GM11168 (cell line): ENCODE measurements around the gene CYSTM1.

ENCODE experiments used
- in situ Hi-C: fragments of 300-500 bp; cut with MboI; formaldehyde crosslinking; loops from one replicate; pipeline ENCODE4 v1.12.0; 2022; ENCODE audit warnings: low sequenced_read_pairs; ENCODE audit not compliant: unreplicated experiment

CYSTM1 gene

GRCh38 chr5:140249536-140249935, 74.5 kb downstream of the CYSTM1 start:
- in situ Hi-C loops, result no loop called here

GRCh38 chr5:140250386-140250785, 75.4 kb downstream of the CYSTM1 start:
- in situ Hi-C loops, result no loop called here

GRCh38 chr5:140251527-140251973, 76.6 kb downstream of the CYSTM1 start:
- in situ Hi-C loops, result no loop called here

GRCh38 chr5:140252470-140253126, 77.6 kb downstream of the CYSTM1 start:
- in situ Hi-C loops, result no loop called here

DNA sequence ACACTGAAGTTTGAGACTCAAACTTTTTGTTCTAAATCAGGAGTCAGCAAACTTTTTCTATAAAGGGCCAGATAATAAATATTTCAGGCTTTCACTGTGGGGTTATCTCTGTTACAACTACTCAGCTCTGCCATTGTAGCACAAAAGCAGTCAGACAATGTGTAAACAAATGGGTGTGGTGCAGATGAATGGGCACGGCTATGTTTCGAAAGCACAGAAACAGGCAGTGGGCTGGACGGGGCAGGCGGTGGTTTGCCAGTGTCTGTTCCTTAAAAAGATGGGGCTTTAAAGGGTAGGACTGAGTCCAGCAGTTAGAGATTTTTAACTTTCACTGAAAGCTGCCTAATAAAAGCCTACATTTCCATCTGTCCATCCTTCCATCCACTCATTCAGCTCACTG, 79.0 kb downstream of the CYSTM1 start:
- in situ Hi-C loops, result no loop called here

GRCh38 chr5:140255460-140256157, 80.6 kb downstream of the CYSTM1 start:
- in situ Hi-C loops, result no loop called here

DNA sequence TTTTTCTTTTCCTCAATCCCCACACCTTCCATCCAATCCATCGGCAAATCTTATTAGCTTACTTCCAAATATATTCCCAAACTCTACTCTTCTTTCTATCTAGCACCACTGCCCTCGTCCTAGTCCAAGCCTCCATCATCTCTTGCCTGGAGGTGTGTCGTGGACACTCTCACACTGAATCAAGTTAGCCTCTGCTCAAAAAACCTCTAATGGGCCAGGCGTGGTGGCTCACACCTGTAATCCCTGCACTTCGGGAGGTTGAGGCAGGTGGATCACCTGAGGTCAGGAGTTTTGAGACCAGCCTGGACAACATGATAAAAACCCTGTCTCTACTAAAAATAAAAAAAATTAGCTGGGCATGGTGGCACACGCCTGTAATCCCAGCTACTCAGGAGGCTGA, 81.7 kb downstream of the CYSTM1 start:
- in situ Hi-C loops, result no loop called here

- in situ Hi-C loops, result no loop called here
Observed at GRCh38 chr5:140258016-140258415, 83.0 kb downstream of the CYSTM1 start.

DNA sequence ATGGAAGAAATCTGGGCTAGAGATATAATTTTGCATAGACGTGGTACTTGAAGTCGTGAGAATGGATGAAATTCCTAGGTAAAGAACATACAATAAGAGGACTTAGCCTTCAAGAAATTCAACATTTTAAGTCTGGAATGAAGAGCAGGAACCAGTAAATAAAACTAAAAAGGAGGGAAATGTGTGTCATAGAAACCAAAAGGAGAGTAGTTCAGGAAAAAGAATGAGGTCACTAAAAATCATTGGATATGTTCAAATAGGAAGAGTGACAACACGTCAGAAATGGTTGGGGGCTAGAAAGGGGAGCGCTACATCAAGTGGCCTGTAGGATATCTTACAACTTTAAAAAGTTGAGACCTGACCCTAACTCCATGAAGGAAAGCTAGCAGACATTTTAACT, 83.9 kb downstream of the CYSTM1 start:
- in situ Hi-C loops, result no loop called here

GRCh38 chr5:140259500-140259899, 84.5 kb downstream of the CYSTM1 start:
- in situ Hi-C loops, result no loop called here

DNA sequence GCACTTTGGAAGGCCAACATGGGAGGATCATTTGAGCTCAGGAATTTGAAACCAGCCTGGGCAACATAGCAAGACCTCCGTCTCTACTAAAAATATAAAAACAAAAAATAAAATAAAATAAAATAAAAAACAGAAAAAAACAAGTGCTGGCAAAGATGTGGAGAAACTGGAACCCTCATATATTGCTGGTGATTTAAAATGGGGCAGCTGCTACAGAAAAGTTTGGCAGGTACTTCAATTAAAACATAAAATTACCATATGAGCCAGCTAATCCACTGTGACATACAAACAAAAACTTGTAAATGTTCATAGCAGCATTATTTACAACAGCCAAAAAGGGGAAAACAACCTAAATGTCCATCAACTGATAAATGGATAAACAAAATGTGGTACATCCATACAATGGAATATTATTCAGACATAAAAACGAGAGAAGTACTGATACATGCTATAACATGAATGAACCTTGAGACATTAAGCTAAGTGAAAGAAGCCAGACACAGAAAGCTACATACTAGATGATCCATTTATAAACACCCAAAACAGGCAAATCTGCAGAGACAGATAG, 85.2 kb downstream of the CYSTM1 start:
- in situ Hi-C loops, result loop anchor here (5.0 kb wide), 1 partner anchor 92 kb away; no protein-coding TSS in a partner anchor

- in situ Hi-C loops, result loop anchor here (5.0 kb wide), 1 partner anchor 91 kb away; no protein-coding TSS in a partner anchor
Observed at GRCh38 chr5:140261403-140262171, 86.6 kb downstream of the CYSTM1 start.

- in situ Hi-C loops, result loop anchor here (5.0 kb wide), 1 partner anchor 90 kb away; no protein-coding TSS in a partner anchor
Observed at GRCh38 chr5:140262221-140262620, 87.2 kb downstream of the CYSTM1 start.

DNA sequence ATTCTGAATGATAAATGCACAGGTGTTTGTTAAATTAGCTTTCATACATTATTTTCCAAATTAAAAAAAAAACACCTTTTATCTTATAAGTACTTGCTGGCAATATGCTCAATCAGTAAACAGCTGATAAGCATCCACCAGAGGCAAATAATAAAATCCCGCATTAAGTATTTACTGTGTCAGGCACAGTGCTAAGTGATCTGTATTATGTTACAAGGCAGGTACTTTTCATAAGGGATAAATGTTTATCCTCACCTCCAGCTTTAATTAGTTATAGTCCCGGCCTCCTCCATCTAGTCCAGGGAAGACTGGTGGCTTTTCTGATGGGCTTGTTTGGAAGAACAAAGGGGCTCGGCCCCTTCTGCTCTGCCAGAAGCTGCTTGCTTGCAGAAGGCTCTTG, 87.9 kb downstream of the CYSTM1 start:
- in situ Hi-C loops, result loop anchor here (5.0 kb wide), 1 partner anchor 89 kb away; no protein-coding TSS in a partner anchor

DNA sequence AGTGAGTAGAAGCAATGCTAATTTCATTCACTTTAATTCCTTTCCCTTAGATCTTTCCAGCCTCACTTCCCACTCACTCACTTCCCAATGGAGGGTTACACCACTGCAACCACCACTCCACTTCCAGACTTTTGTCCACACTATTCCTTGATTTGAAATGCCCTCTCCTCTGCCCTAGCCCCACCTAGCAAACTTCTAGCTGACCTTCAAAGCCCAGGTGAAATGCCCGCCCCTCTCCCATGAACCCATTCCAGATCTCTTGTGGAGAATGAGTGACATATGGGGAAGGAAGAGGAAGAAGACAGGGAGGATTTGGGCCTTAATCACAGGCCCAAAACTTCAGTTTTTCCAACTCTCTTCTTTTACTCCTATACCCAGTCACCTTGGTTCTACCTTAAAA, 90.9 kb downstream of the CYSTM1 start:
- in situ Hi-C loops, result no loop called here

- in situ Hi-C loops, result no loop called here
Observed at GRCh38 chr5:140266471-140267200, 91.6 kb downstream of the CYSTM1 start.

DNA sequence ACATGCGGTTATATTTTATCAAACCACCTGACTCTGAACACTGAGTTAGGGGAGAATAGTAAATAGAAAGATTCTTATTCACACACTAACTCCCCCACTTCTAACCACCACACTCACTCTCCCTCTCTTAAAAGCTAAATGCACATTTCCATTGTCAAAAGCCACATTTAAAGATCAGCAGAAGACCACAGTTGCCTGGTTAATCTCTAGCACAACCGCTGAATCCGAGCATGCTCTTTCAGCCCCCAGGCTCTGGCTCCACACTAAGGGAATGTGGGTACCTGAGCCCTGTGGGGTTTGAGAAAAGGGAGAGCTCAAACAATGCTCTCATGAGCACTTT, 92.2 kb downstream of the CYSTM1 start:
- in situ Hi-C loops, result no loop called here

DNA sequence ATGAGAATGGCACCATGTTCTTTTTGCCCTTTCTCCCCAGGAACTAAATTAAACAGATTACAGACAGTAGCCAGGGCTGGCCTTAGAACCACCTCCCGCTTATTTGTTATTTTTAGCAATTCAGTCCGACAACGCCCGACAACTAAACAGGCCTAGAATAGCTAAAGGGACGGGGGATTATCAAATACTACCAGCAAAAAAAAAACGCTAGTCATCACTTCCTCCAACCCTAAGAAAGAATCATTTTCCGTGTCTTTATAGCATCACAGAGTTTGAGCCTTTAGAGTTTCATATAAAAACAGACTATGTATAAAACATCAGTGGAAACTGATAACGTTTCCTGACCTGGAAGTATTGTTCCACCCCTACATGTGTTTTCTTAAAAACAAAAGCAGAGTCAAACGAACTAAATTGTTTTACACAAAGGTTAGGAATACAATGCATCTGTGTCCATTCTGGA, 92.6 kb downstream of the CYSTM1 start:
- in situ Hi-C loops, result no loop called here

- in situ Hi-C loops, result no loop called here
Observed at GRCh38 chr5:140270008-140270407, 95.0 kb downstream of the CYSTM1 start.

DNA sequence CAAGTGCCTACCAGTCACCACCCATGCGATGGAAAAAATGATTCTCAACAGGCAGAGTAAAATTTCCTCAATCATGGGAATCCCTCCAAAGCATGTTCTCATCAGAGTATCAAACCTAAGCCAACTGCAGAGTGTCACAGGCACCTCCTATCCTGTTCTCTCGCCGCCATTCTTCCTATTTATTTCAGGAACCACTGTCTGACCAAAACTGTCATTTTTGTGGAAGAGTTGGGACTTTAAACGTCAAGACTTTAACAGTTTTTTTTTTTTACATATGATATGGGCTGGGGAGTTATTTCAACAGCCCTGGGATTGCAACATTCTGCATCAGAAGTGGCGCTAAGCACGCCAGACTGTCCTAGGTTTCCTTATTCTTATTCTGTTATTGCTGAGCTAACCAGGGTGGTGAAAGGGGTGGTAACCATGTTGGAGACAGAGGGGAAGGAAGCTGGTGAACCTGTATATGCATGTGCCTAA, 98.5 kb downstream of the CYSTM1 start:
- in situ Hi-C loops, result no loop called here
